Naive thymus-derived CD4-positive, alpha-beta T cell (primary cell): ENCODE results near the gene ZDHHC5. TPM values are rescaled to one million over a fixed set of nuclear protein-coding genes. Genes with fewer than 3 reads are reported as not detected.

ENCODE experiments used
- ATAC-seq: fragments of 150-1000 bp; cut with Tn5 transposase; 2 replicates; pipeline ENCODE4 v1.10.0; 2021; ENCODE audit warnings: mild to moderate bottlenecking, moderate library complexity
- CTCF ChIA-PET: fragments of 350-600 bp; sonication (Branson Sonifier 250); formaldehyde crosslinking; loops from one replicate; lab custom pipeline; 2021; ENCODE audit warnings: antibody characterized with exemption; lab: Charles Lee
- POLR2A ChIA-PET: fragments of 350-600 bp; sonication (Branson Sonifier 250); formaldehyde crosslinking; loops from one replicate; lab custom pipeline; 2021; ENCODE audit warnings: antibody characterized with exemption, inconsistent platforms; lab: Charles Lee
- DNase-seq, 9 donors: peaks; one replicate each; pipeline versions ENCODE4 v3.0.0 to v3.0.0-alpha.2; 2020 to 2022; ENCODE audit warnings: mixed read lengths in 1 of 9
- H3K27ac ChIP-seq: one replicate; pipeline ENCODE4 v1.7.0; 2013; ENCODE audit warnings: mild to moderate bottlenecking, low read depth, low read length, moderate library complexity
- H3K27me3 ChIP-seq, 2 donors: one replicate each; pipeline ENCODE4 v1.7.0; 2013; ENCODE audit warnings: low read length in 2 of 2, mild to moderate bottlenecking in 2 of 2, moderate library complexity in 2 of 2; ENCODE audit not compliant: control insufficient read depth in 2 of 2, insufficient read depth in 2 of 2
- H3K36me3 ChIP-seq, 3 experiments: 1 replicate in 2 of 3; 2 replicates in 1 of 3; pipeline ENCODE4 v1.7.0; 2013; ENCODE audit warnings: low read length in 3 of 3, mild to moderate bottlenecking in 3 of 3, moderate library complexity in 1 of 3; ENCODE audit not compliant: insufficient read depth in 3 of 3, control insufficient read depth in 2 of 3
- H3K4me1 ChIP-seq, 2 donors: one replicate each; pipeline ENCODE4 v1.7.0; 2013; ENCODE audit warnings: low read length in 2 of 2, mild to moderate bottlenecking in 2 of 2, moderate library complexity in 1 of 2; ENCODE audit not compliant: control insufficient read depth in 2 of 2, insufficient read depth in 2 of 2
- H3K4me3 ChIP-seq: 2 replicates; pipeline ENCODE4 v1.7.0; 2013; ENCODE audit warnings: mild to moderate bottlenecking, low read length
- H3K9me3 ChIP-seq, 3 experiments: 1 replicate in 2 of 3; 2 replicates in 1 of 3; pipeline ENCODE4 v1.7.0; 2013; ENCODE audit warnings: low read length in 3 of 3; ENCODE audit not compliant: control insufficient read depth in 2 of 3
- H3K27ac Mint-ChIP-seq, 9 donors: one replicate each; pipeline ENCODE4 v1.8.0; 2020 to 2022; ENCODE audit warnings: mixed read lengths in 9 of 9, mild to moderate bottlenecking in 8 of 9, moderate library complexity in 5 of 9, inconsistent platforms in 2 of 9
- H3K27me3 Mint-ChIP-seq, 5 donors: one replicate each; pipeline ENCODE4 v1.8.0; 2021 to 2022; ENCODE audit warnings: mixed read lengths in 5 of 5, mild to moderate bottlenecking in 1 of 5
- H3K36me3 Mint-ChIP-seq, 5 donors: one replicate each; pipeline ENCODE4 v1.8.0; 2020 to 2022; ENCODE audit warnings: mixed read lengths in 5 of 5, mild to moderate bottlenecking in 3 of 5, inconsistent platforms in 1 of 5
- H3K4me1 Mint-ChIP-seq, 7 donors: one replicate each; pipeline ENCODE4 v1.8.0; 2020 to 2022; ENCODE audit warnings: mixed read lengths in 7 of 7, mild to moderate bottlenecking in 3 of 7, inconsistent platforms in 1 of 7
- H3K4me3 Mint-ChIP-seq, 10 donors: one replicate each; pipeline ENCODE4 v1.8.0; 2020 to 2022; ENCODE audit warnings: mild to moderate bottlenecking in 10 of 10, mixed read lengths in 10 of 10, moderate library complexity in 6 of 10, inconsistent platforms in 2 of 10
- H3K9me3 Mint-ChIP-seq, 11 donors: one replicate each; pipeline ENCODE4 v1.8.0; 2020 to 2022; ENCODE audit warnings: mixed read lengths in 11 of 11, mild to moderate bottlenecking in 4 of 11, inconsistent platforms in 1 of 11, moderate library complexity in 1 of 11
- intact Hi-C, 2 donors: fragments of 100-400 bp; cut with micrococcal nuclease; formaldehyde crosslinking; loops; one replicate each; pipeline ENCODE4 v1.15.1; 2023
- polyA plus RNA-seq, 2 donors: library from polyadenylated mRNA; unstranded; fragments of 300-500 nt; fragmentation: Illumina TruSeq; gene quantifications; one replicate each; pipeline ENCODE4 v1.2.3, GENCODE V29; 2021
- total RNA-seq, 6 experiments: library from RNA in 5 of 6; stranded (reverse) in 5 of 6; gene quantifications; 1 replicate in 5 of 6; 2 replicates in 1 of 6; pipeline ENCODE4 v1.2.3 and lab custom pipeline; 2021 to 2026

Gene ZDHHC5
- total and polyA plus RNA-seq, 7 experiments from 2014 or later = 26.9 to 82.2 (median 52.2) TPM

- no peaks in the 10 kb centered on the region for H3K36me3 Mint-ChIP-seq
- Histone ChIP-seq H3K36me3 (no peaks in the 10 kb centered on the region), H3K4me3 (peak overlapping the region; percentile 69), H3K27ac (peak overlapping the region; percentile 33), H3K4me1 (peaks cover 3 to 8% of the 10 kb centered on the region in 2 donors), H3K27me3 (no peaks in the 10 kb centered on the region), H3K9me3 (no peaks in the 10 kb centered on the region)
- H3K27me3 Mint-ChIP-seq = peaks cover 9 to 40% (median 31%) of the 10 kb centered on the region in 5 donors
- ChIA-PET CTCF (interaction anchor here (0.6 to 5.1 kb wide), 5 partner anchors 35 to 181 kb away, joined by 3 to 86 read pairs (median 3); partner anchors contain the start of gene UBE2L6), POLR2A (interaction anchor here (1.0 kb wide), 1 partner anchor 107 kb away, joined by 3 read pairs; no protein-coding TSS in a partner anchor)
- H3K9me3 Mint-ChIP-seq = no peaks in the 10 kb centered on the region
- intact Hi-C loops = no loop called here
- H3K4me1 Mint-ChIP-seq = peaks cover 10 to 29% (median 15%) of the 10 kb centered on the region in 7 donors
- DNase-seq (peak in 1 of 9 donors; percentile 16), ATAC-seq (peak; percentile 23)
- peak overlapping the region; percentile 88 to 99 (median 91) for H3K4me3 Mint-ChIP-seq
- H3K27ac Mint-ChIP-seq = peak overlapping the region in 5 of 9 donors; percentile 31 to 85 (median 41)
These were observed 29.7 kb upstream of the ZDHHC5 start for GRCh38 chr11:57638005-57638781.

- ChIA-PET CTCF (interaction anchor here (0.6 to 5.1 kb wide), 7 partner anchors 34 to 181 kb away, joined by 3 to 86 read pairs (median 3); partner anchors contain the start of gene UBE2L6), POLR2A (interaction anchor here (1.0 kb wide), 2 partner anchors 71 to 107 kb away, joined by 3 to 8 read pairs; partner anchors contain the start of gene UBE2L6)
- H3K9me3 ChIP-seq = no peaks in the 10 kb centered on the region
- ATAC-seq (peak; percentile 27), DNase-seq (no peak)
- H3K4me1 ChIP-seq = peaks cover 3 to 8% of the 10 kb centered on the region in 2 donors
- Mint-ChIP-seq H3K4me1 (peaks cover 10 to 29% (median 15%) of the 10 kb centered on the region in 7 donors), H3K27me3 (peaks cover 9 to 42% (median 25%) of the 10 kb centered on the region in 5 donors), H3K36me3 (no peaks in the 10 kb centered on the region), H3K4me3 (peak overlapping the region; percentile 88 to 99 (median 91)), H3K27ac (peak overlapping the region in 5 of 9 donors; percentile 31 to 82 (median 77)), H3K9me3 (no peaks in the 10 kb centered on the region)
- no peaks in the 10 kb centered on the region for H3K36me3 ChIP-seq
- intact Hi-C loops = no loop called here
- no peaks in the 10 kb centered on the region for H3K27me3 ChIP-seq
- peak overlapping the region; percentile 69 for H3K4me3 ChIP-seq
- H3K27ac ChIP-seq = peak overlapping the region; percentile 33
These were observed 29.0 kb upstream of the ZDHHC5 start for GRCh38 chr11:57638811-57639320.

GRCh38 chr11:57639321-57640067 lies 28.4 kb upstream of the ZDHHC5 start:
- peak in 1 of 9 donors; percentile 28 for DNase-seq

DNA sequence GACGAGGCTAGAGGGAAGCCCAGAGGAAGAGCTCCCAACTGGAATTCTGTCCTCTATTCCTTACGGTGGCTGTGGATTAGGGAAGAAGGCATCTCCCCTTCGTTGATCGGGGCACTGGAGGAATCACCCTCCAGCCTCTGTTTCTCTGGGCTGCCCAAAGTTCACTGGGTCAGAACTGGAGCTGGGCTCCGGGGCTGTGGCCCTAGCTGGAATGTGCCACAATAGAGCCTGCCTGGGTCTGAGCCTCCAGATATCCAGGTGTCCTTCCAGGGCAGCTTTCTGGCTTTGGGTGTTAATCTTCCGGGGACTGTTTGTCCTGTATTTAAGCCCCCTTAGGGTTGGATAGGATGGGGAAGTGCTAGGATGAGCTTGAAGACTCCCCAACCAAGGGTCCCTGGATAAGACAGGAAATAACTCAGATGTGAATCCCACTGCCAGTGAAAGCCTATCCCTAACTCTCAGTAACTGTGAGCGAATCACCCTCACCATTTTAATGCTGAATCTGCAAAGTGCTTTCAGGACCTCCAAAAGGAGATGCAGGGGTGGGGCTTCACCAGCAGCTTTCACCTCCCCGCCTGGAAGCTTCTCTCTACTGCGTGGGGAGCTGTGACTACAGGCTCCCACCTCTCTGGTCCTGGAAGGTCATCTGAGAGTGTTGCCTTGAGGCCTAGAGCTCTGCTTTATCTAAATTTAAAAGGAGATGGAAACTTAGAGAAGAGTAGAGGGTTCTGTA lies 27.7 kb upstream of the ZDHHC5 start:
- ATAC-seq = no peak
- Mint-ChIP-seq H3K4me1 (peaks cover 10 to 36% (median 15%) of the 10 kb centered on the region in 7 donors), H3K27ac (peak overlapping the region in 2 of 9 donors; percentile 51 to 52), H3K9me3 (no peaks in the 10 kb centered on the region), H3K27me3 (peaks cover 0 to 39% (median 19%) of the 10 kb centered on the region in 5 donors), H3K4me3 (peak overlapping the region; percentile 29 to 99 (median 90)), H3K36me3 (no peaks in the 10 kb centered on the region)
- no peak for DNase-seq
- no peaks in the 10 kb centered on the region for H3K9me3 ChIP-seq
- H3K27me3 ChIP-seq = peaks cover under 1 to 4% of the 10 kb centered on the region in 2 donors
- intact Hi-C loops = no loop called here
- peaks cover 3 to 8% of the 10 kb centered on the region in 2 donors for H3K4me1 ChIP-seq
- no peak overlapping the region for H3K27ac ChIP-seq
- ChIA-PET CTCF (interaction anchor here (0.6 to 5.1 kb wide), 13 partner anchors 10 to 1598 kb away, joined by 3 to 86 read pairs (median 3); partner anchors contain the start of genes UBE2L6 and YPEL4), POLR2A (interaction anchor here (0.5 to 1.5 kb wide), 7 partner anchors 9 to 147 kb away, joined by 3 to 8 read pairs (median 4); partner anchors contain the start of genes CLP1, UBE2L6 and YPEL4)
- no peaks in the 10 kb centered on the region for H3K36me3 ChIP-seq
- H3K4me3 ChIP-seq = no peak overlapping the region

More at GRCh38 chr11:57639321-57640067, 28.4 kb upstream of the ZDHHC5 start:
- H3K4me3 Mint-ChIP-seq = peak overlapping the region; percentile 88 to 99 (median 91)
- POLR2A ChIA-PET = interaction anchor here (0.5 to 1.0 kb wide), 4 partner anchors 19 to 108 kb away, joined by 3 to 8 read pairs (median 3); partner anchors contain the start of genes CLP1 and UBE2L6
- H3K9me3 ChIP-seq = no peaks in the 10 kb centered on the region
- peak overlapping the region; percentile 33 for H3K27ac ChIP-seq
- no peaks in the 10 kb centered on the region for H3K9me3 Mint-ChIP-seq
- peaks cover 10 to 30% (median 15%) of the 10 kb centered on the region in 7 donors for H3K4me1 Mint-ChIP-seq
- peak; percentile 26 for ATAC-seq
- no peaks in the 10 kb centered on the region for H3K36me3 ChIP-seq
- H3K27me3 ChIP-seq = no peaks in the 10 kb centered on the region
- peak overlapping the region; percentile 69 for H3K4me3 ChIP-seq
- no peaks in the 10 kb centered on the region for H3K36me3 Mint-ChIP-seq
- peaks cover 5 to 36% (median 19%) of the 10 kb centered on the region in 5 donors for H3K27me3 Mint-ChIP-seq
- CTCF ChIA-PET = interaction anchor here (0.6 to 5.1 kb wide), 8 partner anchors 70 to 1598 kb away, joined by 3 to 86 read pairs (median 4); partner anchors contain the start of gene UBE2L6
- H3K4me1 ChIP-seq = peaks cover 3 to 8% of the 10 kb centered on the region in 2 donors
- peak overlapping the region in 4 of 9 donors; percentile 31 to 82 (median 78) for H3K27ac Mint-ChIP-seq
- intact Hi-C loops = no loop called here

DNA sequence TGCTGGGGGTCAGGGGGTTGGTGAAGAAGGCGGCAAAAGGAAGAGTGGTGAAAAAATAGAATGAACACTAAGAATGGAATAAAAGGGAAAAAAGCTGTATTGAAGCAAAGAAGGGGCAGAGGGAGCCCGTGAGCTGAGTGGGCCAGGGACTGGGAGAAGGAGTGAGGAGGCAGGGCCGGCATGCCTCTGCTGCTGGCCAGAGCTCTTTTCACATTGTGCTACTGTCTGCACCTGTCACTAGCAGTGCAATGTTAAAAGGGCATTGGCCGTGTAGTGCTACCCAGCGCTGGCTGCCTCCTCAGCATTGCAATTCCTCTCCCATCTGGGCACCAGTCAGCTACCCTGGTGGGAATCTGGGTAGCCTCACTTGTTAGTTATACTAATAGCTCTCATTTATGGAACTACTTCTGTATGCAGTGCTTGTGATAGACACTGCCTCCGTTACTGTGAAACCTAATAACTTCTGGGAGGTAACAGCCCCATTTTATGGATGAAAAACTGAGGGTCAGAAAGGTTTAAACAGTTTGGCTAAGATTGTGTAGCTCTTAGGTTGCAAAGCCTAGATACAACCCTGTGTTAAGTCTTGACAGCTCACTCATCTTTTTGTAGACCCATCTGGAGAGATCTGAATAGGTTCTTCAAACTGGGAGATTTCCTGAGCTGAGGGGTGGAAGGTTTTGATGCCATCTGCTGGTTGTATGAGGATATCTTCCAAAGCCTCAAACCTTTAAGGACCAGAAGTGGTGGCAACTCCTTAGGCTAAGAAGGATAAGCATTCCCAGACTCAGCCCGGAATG lies 26.7 kb upstream of the ZDHHC5 start:
- ChIA-PET CTCF (interaction anchor here (0.7 to 5.1 kb wide), 14 partner anchors 9 to 295 kb away, joined by 3 to 86 read pairs (median 4); partner anchors contain the start of genes UBE2L6 and YPEL4), POLR2A (interaction anchor here (0.6 to 1.5 kb wide), 5 partner anchors 8 to 148 kb away, joined by 3 to 6 read pairs (median 5); partner anchors contain the start of genes CLP1, UBE2L6, YPEL4 and ZDHHC5)
- peaks cover 3 to 8% of the 10 kb centered on the region in 2 donors for H3K4me1 ChIP-seq
- H3K9me3 ChIP-seq = no peaks in the 10 kb centered on the region
- H3K27ac ChIP-seq = no peak overlapping the region
- peaks cover 8 to 9% of the 10 kb centered on the region in 2 donors for H3K27me3 ChIP-seq
- no peaks in the 10 kb centered on the region for H3K36me3 Mint-ChIP-seq
- H3K36me3 ChIP-seq = no peaks in the 10 kb centered on the region
- H3K4me3 ChIP-seq = no peak overlapping the region
- no peaks in the 10 kb centered on the region for H3K9me3 Mint-ChIP-seq
- H3K27ac Mint-ChIP-seq = peak overlapping the region in 2 of 9 donors; percentile 12 to 84
- peak overlapping the region in 3 of 10 donors; percentile 7 to 88 (median 51) for H3K4me3 Mint-ChIP-seq
- intact Hi-C loops = loop anchor here (1.0 kb wide), 5 partner anchors 16 to 296 kb away; partner anchors contain the start of gene CLP1 (in 1 of the 2)
- ATAC-seq = peak; percentile 50
- peak in 5 of 9 donors; percentile 29 to 59 (median 44) for DNase-seq
- H3K4me1 Mint-ChIP-seq = peaks cover 10 to 42% (median 15%) of the 10 kb centered on the region in 7 donors
- H3K27me3 Mint-ChIP-seq = peaks cover 4 to 48% (median 28%) of the 10 kb centered on the region in 5 donors
